Heart left ventricle (tissue), 16 donors: Measurements from ENCODE around the gene PLPP1. TPM values are rescaled to one million over a fixed set of nuclear protein-coding genes. Genes with fewer than 3 reads are reported as not detected.
A peak's percentile ranks its signal among the peaks of the same experiment; 100 is the strongest.

Experiments
- ATAC-seq, 4 donors: fragments of 200-7000 bp; cut with Tn5 transposase; one replicate each; pipeline ENCODE4 v1.9.1; 2020 to 2022; ENCODE audit warnings: moderate library complexity in 4 of 4, mild to moderate bottlenecking in 3 of 4, moderate number of reproducible peaks in 1 of 4
- DNase-seq, 5 donors: peaks; one replicate each; pipeline ENCODE4 v3.0.0-alpha.2; 2020
- H3K27ac ChIP-seq, 12 donors: fragments of 200-600 bp; sonication (generic) in 4 of 12; one replicate each; pipeline versions ENCODE4 v1.5.0 to v1.8.0; 2016 to 2022; ENCODE audit warnings: mild to moderate bottlenecking in 2 of 12
- H3K27me3 ChIP-seq, 9 donors: fragments of 200-600 bp; sonication (generic) in 2 of 9; one replicate each; pipeline versions ENCODE4 v1.5.1 to v1.8.0; 2016 to 2022; ENCODE audit warnings: mild to moderate bottlenecking in 3 of 9
- H3K36me3 ChIP-seq, 9 donors: fragments of 200-600 bp; sonication (generic) in 2 of 9; one replicate each; pipeline versions ENCODE4 v1.5.0 to v1.8.0; 2018 to 2022; ENCODE audit warnings: mild to moderate bottlenecking in 2 of 9
- H3K4me1 ChIP-seq, 12 donors: fragments of 200-600 bp; sonication (generic) in 4 of 12; one replicate each; pipeline versions ENCODE4 v1.5.0 to v1.8.0; 2016 to 2022; ENCODE audit warnings: mild to moderate bottlenecking in 3 of 12
- H3K4me3 ChIP-seq, 12 donors: fragments of 200-600 bp; sonication (generic) in 4 of 12; one replicate each; pipeline versions ENCODE4 v1.5.0 to v1.8.0; 2017 to 2022; ENCODE audit warnings: mild to moderate bottlenecking in 9 of 12, moderate library complexity in 4 of 12
- H3K9me3 ChIP-seq, 12 donors: fragments of 200-600 bp; sonication (generic) in 4 of 12; one replicate each; pipeline versions ENCODE4 v1.5.0 to v1.8.0; 2016 to 2022; ENCODE audit warnings: mild to moderate bottlenecking in 1 of 12
- POLR2A ChIP-seq, 2 donors: fragments of 450-650 bp; IDR thresholded peaks; one replicate each; pipeline ENCODE4 v1.6.1; 2017; ENCODE audit warnings: antibody characterized with exemption in 2 of 2, mild to moderate bottlenecking in 2 of 2, moderate library complexity in 2 of 2
- WGBS, 4 donors: extraction: QIAGEN DNeasy Blood & Tissue Kit in 2 of 4; methylation state at CpG; one replicate each; pipeline versions ENCODE4 v1.1.5 to v1.1.7; 2013 to 2018; 5-methylcytosine and 5-hydroxymethylcytosine counted together
- intact Hi-C, 10 donors: fragments of 100-400 bp; cut with DNase I; formaldehyde crosslinking; loops; one replicate each; pipeline versions ENCODE4 v1.11.1 to v1.14.2; 2022
- polyA plus RNA-seq, 2 donors: library from polyadenylated mRNA; stranded (reverse); fragments of 200-250 nt; gene quantifications; one replicate each; pipeline ENCODE4 v1.2.3, GENCODE V29; 2013
- total RNA-seq, 9 donors: library from RNA; depleted of rRNA in 2 of 9; stranded (reverse); fragments of >200 nt in 2 of 9; fragmentation: NEBNext Ultra II Directional in 3 of 9; extraction: Animal tissue kit (Norgen Biotek cat#: 25700) in 3 of 9; gene quantifications; one replicate each; pipeline versions ENCODE4 v1.1.0 to v1.2.4, GENCODE V29; 2016 to 2023
- TF ChIP-seq, protein P1 (sequence below), 12 donors: fragments of 200-600 bp; sonication (generic) in 4 of 12; IDR thresholded peaks; one replicate each; pipeline versions ENCODE4 v1.5.0 to v1.8.0; 2018 to 2022; ENCODE audit warnings: antibody characterized with exemption in 12 of 12, mild to moderate bottlenecking in 5 of 12
- donor health status: ischemic (EF 13 %, LVEDD 7.1; RV severe dilation, severe dysfunction).
- donor health status: healthy with polysubstance abuse.
- donor health status: DM: no; HTN: yes; CAD: no.
- donor health status: DM: no; HTN: no; CAD: no.
- donor health status: ischemic (EF 25% LVEDD 6.9; RV normal size, moderate dysfunction).
- donor health status: ischemic (EF 25% LVEDD 5.7; RV mildly dilated, moderate dysfunction).
- donor health status: healthy.
- donor health status: DM: yes; HTN: yes; CAD: no.
- donor health status: ischemic (EF 35%, LVEDD 5.7; RV mildly dilated, moderate dysfunction).
- donor health status: nonischemic (EF 11% LVEDD 7.7; RV severe dilation, severe dysfunction).
- donor health status: DM: yes; HTN: yes; CAD: no.
- donor health status: PGD.
- donor health status: ischemic (EF 29% LVEDD 5.4; RV normal size, mild dysfunction).
- donor health status: nonischemic (EF 23%, LVEDD 6.1; RV moderate dilation, normal function).

Gene PLPP1
- total and polyA plus RNA-seq, 11 donors, result 64.9 to 223 (median 81.5) TPM

DNA sequence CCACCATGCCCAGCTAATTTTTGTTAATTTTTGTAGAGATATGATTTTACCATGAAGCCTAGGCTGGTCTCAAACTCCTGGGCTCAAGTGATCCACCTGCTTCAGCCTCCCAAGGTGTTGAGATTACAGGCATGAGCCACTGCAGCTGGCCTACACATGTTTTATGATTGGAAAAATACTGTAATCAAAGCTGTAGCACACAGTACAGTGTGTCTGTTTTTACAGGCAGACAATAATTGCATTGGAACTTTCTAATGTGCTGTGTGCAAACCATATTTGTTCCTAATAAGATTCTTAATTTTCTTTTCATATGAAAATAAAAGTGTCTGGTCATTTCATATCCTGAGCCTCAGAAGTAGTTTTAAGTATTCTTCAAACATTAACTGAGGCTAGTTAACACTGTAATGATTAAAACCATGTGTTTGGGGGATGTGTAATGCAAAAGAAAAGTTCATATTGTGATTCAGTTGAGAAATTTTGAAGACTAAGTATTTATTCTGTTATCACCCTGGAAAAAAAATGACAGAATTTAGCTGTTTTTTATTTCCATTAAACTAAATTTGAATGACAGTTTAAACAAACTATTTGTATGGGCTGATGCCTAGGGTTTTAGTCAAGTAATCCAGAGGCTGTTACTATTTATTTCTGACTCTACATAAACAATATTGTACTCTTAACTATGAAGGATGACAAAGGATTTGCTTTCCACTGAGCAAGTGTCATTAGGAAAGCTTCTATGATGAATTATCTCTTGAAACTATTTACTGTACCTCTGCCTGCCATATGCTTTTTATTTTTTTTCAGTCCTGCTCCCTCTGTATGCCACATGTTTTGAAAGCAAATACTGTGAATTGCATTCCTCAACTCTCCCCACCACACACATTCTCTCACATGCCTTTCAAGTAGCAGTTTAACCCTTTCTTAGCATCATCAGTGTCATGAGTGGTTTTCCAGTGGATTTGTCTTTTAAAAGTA is 115.5 kb downstream of the PLPP1 start:
- H3K27ac ChIP-seq, result peak overlapping the region in 1 of 12 donors; percentile 60
- intact Hi-C loops, result loop anchor here in 3 of 10 donors (5.0 to 10.0 kb wide), 2 partner anchors 113 to 1226 kb away; partner anchors contain the start of gene PLPP1 (in 2 of the 3)
- DNase-seq (no peak), ATAC-seq (peak in 2 of 4 donors; percentile 21 to 25)
- H3K27me3 ChIP-seq, result no peaks in the 10 kb centered on the region
- peaks cover 0 to 43% (median 15%) of the 10 kb centered on the region in 12 donors for H3K4me1 ChIP-seq
- H3K36me3 ChIP-seq, result peaks cover 0 to 82% (median 54%) of the 10 kb centered on the region in 9 donors
- TF ChIP-seq, protein P1, sequence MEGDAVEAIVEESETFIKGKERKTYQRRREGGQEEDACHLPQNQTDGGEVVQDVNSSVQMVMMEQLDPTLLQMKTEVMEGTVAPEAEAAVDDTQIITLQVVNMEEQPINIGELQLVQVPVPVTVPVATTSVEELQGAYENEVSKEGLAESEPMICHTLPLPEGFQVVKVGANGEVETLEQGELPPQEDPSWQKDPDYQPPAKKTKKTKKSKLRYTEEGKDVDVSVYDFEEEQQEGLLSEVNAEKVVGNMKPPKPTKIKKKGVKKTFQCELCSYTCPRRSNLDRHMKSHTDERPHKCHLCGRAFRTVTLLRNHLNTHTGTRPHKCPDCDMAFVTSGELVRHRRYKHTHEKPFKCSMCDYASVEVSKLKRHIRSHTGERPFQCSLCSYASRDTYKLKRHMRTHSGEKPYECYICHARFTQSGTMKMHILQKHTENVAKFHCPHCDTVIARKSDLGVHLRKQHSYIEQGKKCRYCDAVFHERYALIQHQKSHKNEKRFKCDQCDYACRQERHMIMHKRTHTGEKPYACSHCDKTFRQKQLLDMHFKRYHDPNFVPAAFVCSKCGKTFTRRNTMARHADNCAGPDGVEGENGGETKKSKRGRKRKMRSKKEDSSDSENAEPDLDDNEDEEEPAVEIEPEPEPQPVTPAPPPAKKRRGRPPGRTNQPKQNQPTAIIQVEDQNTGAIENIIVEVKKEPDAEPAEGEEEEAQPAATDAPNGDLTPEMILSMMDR (IDR thresholded peaks at IDR 0.05), result no peak
- no peak for TF ChIP-seq POLR2A (IDR thresholded peaks at IDR 0.05)
- H3K4me3 ChIP-seq, result no peak overlapping the region
- H3K9me3 ChIP-seq, result no peaks in the 10 kb centered on the region

DNA sequence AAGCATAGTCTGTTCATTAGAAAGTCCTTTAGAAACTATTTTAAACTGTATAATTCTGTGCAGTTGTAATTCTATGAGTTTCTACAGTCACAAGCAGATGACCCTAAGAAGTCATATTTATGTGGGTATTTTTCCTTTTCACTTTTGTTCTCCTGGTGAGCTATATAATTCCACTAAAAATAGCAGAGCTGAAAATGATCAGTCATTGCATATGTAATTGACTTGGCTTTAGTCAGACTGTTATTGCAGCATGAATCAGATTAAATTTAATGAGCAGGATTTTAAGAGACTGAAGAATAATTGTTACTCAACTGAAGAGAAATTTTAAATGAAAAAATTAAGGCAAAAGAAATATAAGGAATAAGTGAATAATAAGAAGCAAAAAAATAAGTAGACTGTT is 118.5 kb downstream of the PLPP1 start:
- Histone ChIP-seq H3K27me3 (no peaks in the 10 kb centered on the region), H3K27ac (no peak overlapping the region), H3K36me3 (peaks cover 0 to 70% (median 43%) of the 10 kb centered on the region in 9 donors), H3K4me1 (peaks cover 0 to 32% (median 6%) of the 10 kb centered on the region in 12 donors), H3K9me3 (no peaks in the 10 kb centered on the region), H3K4me3 (no peak overlapping the region)
- DNase-seq, result no peak
- ATAC-seq, result no peak
- no peak for TF ChIP-seq POLR2A (IDR thresholded peaks at IDR 0.05)
- TF ChIP-seq, protein P1 (IDR thresholded peaks at IDR 0.05), result no peak
- intact Hi-C loops, result loop anchor here in 3 of 10 donors (5.0 to 10.0 kb wide), 2 partner anchors 116 to 1228 kb away; partner anchors contain the start of gene PLPP1 (in 2 of the 3)

DNA sequence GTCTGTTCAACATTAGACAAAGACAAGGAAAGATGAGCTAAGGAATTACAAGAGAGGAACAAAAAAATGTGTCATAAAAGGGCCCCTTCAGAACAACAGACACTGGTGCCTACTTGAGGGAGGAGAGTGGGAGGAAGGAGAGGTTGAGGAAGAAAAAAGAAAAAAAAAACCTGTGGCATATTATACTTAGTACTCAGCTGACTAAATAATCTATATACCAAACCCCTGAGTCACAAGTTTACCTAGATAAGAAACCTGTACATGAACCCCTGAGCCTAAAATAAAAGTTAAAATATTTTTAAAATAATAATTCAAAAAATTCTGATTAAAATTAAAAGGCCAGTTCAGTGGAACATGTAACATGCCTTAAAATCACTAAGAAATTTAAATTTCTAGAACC is 119.7 kb downstream of the PLPP1 start:
- Histone ChIP-seq H3K4me1 (peaks cover 0 to 24% (median 4%) of the 10 kb centered on the region in 12 donors), H3K27ac (no peak overlapping the region), H3K4me3 (no peak overlapping the region), H3K9me3 (no peaks in the 10 kb centered on the region), H3K27me3 (no peaks in the 10 kb centered on the region), H3K36me3 (peaks cover 0 to 70% (median 50%) of the 10 kb centered on the region in 9 donors)
- ATAC-seq, result no peak
- no peak for DNase-seq
- TF ChIP-seq POLR2A (IDR thresholded peaks at IDR 0.05), result no peak
- TF ChIP-seq, protein P1 (IDR thresholded peaks at IDR 0.05), result no peak
- intact Hi-C loops, result loop anchor here in 3 of 10 donors (5.0 to 10.0 kb wide), 2 partner anchors 117 to 1230 kb away; partner anchors contain the start of gene PLPP1 (in 2 of the 3)

DNA sequence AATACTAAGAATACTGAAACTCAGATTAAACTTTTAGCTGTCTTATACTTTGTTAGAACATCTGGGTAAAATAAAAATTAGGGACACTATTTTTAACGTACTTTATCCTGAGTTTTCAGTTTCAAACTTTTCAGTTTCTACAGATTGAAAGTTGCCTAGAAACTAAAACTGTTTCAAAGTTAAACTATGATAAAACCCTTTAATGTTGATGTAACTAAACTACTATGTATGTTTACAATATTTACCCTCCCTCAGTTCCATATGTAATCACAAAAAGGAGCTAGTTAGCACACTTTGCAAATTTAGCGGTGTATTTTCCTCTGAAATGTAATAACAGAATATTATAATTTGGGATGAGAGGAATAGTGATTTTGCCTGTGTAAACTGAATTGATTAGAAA is 121.1 kb downstream of the PLPP1 start:
- Histone ChIP-seq H3K9me3 (no peaks in the 10 kb centered on the region), H3K27me3 (no peaks in the 10 kb centered on the region), H3K36me3 (peaks cover 0 to 73% (median 57%) of the 10 kb centered on the region in 9 donors), H3K4me1 (peaks cover 0 to 10% (median 0%) of the 10 kb centered on the region in 12 donors), H3K4me3 (no peak overlapping the region), H3K27ac (no peak overlapping the region)
- WGBS, 4 donors, result 91 to 96% (median 95%) methylated on average over 2 of the region's 2 CpGs
- ATAC-seq, result no peak
- no peak for DNase-seq
- intact Hi-C loops, result loop anchor here in 1 of 10 donors (10.0 kb wide), 1 partner anchor 1231 kb away; no protein-coding TSS in a partner anchor
- TF ChIP-seq, protein P1 (IDR thresholded peaks at IDR 0.05), result no peak
- TF ChIP-seq POLR2A (IDR thresholded peaks at IDR 0.05), result no peak
